NCI-H748 (cell line): Measurements from ENCODE around the gene SF3B3.

ENCODE experiments used
- DNase-seq: peaks from one replicate; lab custom pipeline; 2025; ENCODE audit not compliant: unreplicated experiment; lab: John Stamatoyannopoulos, UW

The SF3B3 gene

DNA sequence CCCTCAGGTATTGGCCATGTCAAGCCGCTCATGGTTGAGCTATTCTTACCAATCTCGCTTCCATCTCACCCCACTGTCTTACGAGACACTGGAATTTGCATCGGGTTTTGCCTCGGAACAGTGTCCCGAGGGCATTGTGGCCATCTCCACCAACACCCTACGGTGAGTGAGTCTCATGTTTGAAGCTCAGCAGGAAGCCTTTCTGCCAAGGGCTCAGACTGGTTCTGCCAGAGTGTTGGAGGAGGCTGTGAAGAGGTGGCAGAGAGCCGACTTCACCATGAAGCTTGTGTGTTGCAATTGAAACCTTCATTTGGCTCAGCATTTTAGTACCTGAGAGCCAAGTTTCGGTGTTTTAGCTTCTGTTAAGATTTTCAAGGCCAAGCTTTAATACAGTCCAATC, 38.0 kb downstream of the SF3B3 start:
- DNase-seq: no peak

DNA sequence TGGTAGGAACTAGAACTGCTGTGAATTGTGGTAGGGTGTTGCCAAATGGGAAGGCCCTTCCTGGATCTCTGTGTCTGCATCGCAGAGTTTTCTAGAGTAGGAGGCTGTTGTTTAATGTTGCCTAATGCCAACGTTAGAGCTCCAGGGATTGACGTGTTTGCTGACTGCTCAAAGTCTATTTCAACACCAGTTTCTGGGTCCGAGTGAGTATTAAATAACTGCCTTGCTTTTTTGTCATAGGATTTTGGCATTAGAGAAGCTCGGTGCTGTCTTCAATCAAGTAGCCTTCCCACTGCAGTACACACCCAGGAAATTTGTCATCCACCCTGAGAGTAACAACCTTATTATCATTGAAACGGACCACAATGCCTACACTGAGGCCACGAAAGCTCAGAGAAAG, 40.0 kb downstream of the SF3B3 start:
- no peak for DNase-seq

GRCh38 chr16:70565053-70565452, 41.4 kb downstream of the SF3B3 start:
- DNase-seq: no peak

DNA sequence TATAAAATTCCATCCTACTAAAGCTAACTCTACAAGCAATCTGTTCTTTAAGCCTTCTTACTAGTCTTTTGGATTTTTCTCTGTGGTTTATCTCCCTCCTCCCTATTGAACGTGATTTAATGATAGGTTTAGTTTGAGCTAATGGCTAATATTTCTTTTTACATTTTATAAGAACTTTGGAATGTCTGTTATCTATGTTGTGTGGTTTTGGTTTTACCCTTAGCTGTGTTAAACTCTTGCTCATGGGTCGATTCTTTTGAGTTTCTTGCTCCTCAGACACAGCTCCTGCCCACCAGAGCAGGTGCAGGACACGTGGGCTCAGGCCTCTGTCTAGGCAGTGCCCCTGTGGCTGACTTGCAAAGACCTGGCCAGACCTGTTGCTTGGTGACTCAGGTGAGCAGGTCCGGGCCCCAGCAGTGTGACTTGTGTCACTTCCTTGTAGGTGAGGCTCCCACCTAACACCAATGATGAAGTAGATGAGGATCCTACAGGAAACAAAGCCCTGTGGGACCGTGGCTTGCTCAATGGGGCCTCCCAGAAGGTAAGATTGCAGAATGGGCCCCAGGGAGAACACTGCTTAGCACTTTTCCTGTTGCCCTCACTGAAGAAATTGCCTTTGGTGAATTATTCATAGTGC, 45.1 kb downstream of the SF3B3 start:
- DNase-seq: no peak

GRCh38 chr16:70569752-70570151, 46.1 kb downstream of the SF3B3 start:
- no peak for DNase-seq

DNA sequence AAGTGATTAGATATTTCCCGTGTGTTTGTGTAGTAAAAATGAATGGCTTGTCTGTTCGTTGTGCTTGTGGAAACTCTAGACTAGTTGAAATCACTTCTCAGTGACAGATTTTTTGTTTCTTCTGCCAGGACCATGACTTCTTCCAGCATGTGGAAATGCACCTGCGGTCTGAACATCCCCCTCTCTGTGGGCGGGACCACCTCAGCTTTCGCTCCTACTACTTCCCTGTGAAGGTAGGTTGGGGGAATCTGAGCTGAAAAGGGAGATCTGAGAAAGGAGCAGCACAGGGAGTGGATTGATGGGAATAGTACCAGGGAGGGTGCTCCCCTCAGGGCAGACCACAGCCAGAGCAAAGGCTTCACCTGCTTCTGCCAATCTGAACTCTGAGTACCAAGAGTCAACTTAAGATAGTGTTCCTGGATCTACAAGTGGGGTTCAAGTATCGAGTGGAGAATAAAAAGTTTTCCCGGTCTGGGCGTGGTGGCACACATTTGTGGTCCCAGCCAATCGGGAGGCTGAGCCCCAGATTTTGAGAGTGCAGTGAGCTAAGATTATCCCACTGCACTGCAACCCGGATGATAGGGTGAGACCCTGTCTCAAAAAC, 47.5 kb downstream of the SF3B3 start:
- DNase-seq: no peak

- no peak for DNase-seq
These were observed 48.0 kb downstream of the SF3B3 start for GRCh38 chr16:70571623-70572022.

DNA sequence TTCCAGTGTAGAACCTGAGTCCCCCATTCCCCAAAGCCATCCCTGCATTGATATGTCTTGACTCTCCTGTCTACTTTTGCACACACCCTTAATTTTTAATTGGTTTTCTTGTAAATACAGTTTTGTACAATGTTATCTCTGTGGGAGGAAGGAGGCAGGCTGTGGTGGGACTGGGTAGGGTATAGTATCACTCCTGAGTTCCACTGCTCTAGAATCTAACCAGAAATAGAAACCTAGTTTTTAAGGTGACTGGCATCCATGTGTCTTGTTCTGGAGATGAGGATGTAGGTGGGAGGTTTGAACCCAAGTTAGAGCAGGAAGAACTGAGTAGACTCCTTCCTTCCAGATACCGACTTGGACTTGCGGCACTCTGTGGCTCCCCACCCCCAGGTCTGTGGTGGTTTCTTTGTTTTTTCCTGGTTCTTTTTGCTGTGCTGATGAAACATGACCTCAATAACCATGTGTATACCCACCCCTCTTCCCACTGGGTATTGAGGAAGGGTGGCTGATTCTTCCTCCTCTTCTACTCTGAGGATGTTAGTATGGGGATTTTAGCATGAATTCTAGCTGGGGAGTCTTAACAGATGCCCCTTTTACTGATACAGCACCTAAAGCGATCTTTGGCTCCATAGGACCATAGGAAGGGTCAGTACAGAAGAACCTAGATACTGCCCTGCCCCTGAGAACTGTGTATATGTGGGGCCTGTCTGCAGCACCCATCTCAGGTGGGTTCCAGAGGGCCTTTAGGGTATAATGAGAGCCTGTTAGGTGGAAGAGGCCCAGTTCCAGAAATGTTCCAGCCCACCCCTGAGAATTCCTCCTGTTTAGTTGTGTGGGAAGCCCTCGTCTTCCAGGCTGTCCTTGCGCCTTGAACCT, 48.7 kb downstream of the SF3B3 start:
- DNase-seq: no peak

DNA sequence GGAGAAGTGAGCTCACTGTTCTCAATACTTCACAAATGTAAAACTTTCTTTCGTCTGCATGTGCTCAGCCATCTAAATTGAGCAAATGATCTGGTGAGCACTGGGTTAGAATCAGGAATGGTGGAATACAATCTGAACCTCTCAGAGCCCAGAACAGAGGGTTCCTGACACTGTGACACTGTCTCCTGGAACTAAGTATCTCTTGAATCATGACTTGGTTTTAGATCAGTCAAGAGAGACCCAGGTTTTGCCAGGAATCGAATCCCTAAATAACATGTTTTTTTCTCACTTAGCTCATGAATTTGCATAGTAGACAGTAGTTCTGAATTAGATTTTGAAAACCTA, 49.3 kb downstream of the SF3B3 start:
- no peak for DNase-seq

- DNase-seq: no peak
These were observed 50.0 kb downstream of the SF3B3 start for GRCh38 chr16:70573451-70574121.

DNA sequence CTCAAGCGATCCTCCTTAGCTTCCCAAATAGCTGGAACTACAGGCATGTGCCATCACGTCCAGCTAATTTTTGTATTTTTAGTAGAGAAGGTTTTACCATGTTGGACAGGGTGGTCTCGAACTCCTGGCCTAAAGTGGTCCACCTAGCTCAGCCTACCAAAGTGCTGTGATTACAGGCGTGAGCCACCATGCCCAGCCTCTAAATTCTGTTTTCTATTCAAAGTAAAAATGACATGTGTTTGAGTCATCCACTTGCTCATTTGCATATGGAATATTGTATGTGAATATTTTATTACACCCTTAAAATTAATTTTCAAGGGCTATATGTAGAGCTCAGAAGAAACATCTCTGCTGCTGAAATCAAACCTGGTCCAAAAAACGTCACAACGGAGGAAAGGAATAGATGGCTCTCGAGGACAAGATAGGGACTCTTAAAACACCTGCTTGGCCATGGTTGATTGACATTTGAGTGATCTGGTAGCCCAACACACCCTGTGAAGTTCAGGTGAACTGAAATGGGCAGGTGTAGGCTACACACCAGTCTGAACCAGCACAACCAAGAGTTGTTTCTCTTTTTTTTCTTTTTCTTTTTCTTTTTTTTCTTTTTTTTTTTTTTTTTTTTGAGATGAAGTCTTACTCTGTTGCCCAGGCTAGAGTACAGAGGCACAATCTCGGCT, 51.1 kb downstream of the SF3B3 start:
- no peak for DNase-seq

- DNase-seq: no peak
These were observed 51.8 kb downstream of the SF3B3 start for GRCh38 chr16:70575376-70575775.

- peak; percentile 9 for DNase-seq
These were observed 53.0 kb downstream of the SF3B3 start for GRCh38 chr16:70576431-70577255.

DNA sequence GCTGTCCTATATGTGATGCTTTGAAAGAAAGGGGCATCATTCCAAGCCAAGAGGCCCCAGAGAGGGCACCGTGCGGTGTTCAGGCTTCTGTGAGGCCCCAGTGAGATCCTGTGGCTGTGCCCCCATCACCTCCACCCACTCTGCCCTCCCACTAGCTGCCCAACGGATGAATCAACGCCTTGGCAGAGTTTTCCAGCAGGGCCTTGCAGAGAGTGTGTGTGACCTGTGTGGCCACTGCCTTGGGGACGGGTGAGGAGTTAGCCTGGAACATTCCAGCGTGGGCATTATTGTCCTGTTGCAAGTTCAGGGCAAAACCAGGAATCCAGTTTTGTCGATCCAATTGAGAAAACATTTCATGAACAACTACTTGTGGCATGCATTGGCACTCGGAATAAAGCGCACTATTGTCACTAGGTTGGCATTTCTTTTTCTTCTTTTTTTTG, 53.7 kb downstream of the SF3B3 start:
- DNase-seq: no peak

- no peak for DNase-seq
These were observed 54.4 kb downstream of the SF3B3 start for GRCh38 chr16:70578035-70578434.

GRCh38 chr16:70579248-70579647, 55.6 kb downstream of the SF3B3 start:
- DNase-seq: no peak

DNA sequence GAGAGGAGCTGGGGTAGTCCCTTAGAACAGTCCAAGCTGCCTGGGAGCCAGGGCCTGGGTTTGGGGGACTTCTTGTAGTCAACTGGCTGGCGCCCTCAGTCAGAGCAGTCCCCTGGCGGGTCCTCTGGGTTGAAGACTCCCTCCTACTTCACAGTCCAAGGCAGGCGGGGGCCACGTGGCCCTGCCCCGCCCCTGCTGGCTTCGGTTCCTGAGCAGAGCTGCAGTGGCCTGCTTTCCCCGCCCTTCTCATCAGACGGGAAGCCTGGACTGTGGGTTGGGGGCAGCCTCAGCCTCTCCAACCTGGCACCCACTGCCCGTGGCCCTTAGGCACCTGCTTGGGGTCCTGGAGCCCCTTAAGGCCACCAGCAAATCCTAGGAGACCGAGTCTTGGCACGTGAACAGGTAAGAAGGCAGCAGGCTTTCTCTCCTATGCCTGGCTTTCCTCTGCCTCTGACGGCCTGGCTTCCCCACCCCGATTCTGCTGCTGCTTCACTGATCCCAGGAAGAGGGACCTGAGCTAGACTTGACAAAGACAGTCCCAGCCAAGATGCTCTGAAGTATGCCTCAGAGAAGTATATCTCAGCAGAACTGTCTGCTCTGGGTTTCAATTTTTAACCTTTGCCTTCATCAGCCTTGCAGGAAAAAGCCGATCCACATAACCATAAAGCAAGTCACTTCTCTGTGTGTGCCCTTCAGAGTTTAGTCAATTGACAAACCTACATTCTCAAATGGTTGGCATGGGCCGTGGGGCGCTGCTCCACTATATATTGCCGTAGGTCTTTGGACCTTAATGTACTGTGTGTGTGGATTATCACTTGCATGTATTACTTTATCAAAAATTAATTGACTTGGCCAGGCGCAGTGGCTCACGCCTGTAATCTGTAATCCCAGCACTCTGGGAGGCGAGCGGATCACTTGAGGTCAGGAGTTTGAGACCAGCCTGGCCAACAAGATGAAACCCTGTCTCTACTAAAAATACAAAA, 56.3 kb downstream of the SF3B3 start:
- DNase-seq: no peak

DNA sequence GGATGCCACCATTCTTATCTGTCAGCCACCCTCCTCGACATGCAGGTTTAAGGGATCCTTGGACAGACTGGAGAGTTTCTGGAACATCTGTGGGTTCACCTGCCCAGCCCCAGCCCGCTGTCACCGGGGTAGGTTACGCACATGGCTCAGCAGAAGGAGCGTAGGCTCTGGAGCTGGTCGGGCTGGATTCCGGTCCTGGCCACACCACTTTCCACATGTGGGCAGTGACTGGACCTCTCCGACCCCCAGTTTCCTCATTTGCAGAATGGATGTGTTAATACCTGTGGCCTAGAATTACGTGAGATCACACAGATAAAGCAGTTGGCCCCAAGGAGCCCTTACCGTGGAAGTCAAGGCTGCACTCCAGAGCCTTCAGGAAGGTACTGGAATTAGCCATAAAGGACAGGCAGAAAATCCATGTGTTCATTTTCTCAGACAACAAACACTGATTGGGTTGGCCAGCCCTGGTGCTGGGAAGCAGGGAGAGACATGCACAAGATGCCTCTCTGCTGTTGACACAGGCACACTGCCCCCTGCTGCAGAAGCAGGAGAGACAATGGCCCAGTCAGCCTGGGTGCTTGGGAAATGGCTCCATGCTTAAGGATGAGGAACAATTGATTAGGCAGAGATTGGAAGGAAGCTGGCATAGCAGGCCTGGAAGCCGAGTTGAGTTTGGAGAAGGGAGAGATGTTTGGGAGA, 58.8 kb downstream of the SF3B3 start:
- DNase-seq: no peak
